ENCODE data around the gene SENP6.

DNA sequence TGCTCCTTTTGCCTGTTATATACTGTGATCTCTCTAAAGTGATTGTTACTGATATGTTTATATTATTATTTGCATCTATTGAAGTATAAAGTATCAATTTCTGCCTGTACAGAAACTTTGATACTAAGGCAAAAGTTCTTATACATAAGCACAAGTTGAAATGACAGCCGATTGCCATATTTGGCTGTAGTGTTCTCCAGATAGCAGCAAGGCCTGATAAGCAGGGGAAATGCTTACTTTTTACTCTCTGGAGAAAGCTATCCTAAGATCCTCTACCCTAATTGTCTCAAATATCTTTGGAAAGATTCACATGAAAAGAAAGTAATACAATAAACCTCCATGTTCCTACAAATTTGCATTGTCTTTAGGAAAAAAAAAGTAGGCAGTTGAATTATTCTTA, 31.4 kb downstream of the SENP6 start:
- no peak for TF ChIP-seq EZH2phosphoT487 (IDR thresholded peaks at IDR 0.05; ENCODE audit: borderline replicate concordance)
- TF ChIP-seq, protein P1, sequence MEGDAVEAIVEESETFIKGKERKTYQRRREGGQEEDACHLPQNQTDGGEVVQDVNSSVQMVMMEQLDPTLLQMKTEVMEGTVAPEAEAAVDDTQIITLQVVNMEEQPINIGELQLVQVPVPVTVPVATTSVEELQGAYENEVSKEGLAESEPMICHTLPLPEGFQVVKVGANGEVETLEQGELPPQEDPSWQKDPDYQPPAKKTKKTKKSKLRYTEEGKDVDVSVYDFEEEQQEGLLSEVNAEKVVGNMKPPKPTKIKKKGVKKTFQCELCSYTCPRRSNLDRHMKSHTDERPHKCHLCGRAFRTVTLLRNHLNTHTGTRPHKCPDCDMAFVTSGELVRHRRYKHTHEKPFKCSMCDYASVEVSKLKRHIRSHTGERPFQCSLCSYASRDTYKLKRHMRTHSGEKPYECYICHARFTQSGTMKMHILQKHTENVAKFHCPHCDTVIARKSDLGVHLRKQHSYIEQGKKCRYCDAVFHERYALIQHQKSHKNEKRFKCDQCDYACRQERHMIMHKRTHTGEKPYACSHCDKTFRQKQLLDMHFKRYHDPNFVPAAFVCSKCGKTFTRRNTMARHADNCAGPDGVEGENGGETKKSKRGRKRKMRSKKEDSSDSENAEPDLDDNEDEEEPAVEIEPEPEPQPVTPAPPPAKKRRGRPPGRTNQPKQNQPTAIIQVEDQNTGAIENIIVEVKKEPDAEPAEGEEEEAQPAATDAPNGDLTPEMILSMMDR (conservative IDR thresholded peaks at IDR 0.05; ENCODE audit: low read length), result no peak

Measured in Loucy (cell line).